ENCODE results near the gene PILRB.
"Not testable (repeated sequence)": the region's sequence is repeated elsewhere in the genome, so short reads cannot be mapped to it uniquely, and the experiment has no call there.

Gene PILRB

DNA sequence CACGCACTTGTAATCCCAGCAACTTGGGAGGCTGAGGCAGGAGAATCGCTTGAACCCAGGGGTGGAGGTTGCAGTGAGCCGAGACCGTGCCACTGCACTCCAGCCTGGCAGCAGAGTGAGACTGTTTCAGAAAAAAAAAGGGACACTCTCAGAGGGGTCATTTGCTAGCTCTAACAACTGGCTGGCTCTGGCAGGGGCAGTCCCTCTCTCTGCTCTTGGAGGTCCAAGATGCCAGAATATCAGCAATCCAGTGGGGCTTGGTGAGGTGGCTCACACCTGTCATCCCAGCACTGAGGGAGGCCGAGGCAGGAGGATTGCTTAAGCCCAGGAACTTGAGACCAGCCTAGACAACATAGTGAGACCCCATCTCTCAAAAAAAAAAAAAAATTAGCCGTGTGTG, 12.8 kb downstream of the PILRB start:
- Histone ChIP-seq H3K9ac (ENCODE audit: low read length) (no peak overlapping the region), H3K9me3 (ENCODE audit: low read length) (no peaks in the 10 kb centered on the region), H3K4me3 (ENCODE audit: low read depth in 1 of 2, low read length in 2 of 2) (no peak overlapping the region), H3K4me1 (ENCODE audit: insufficient read depth, low read length) (no peaks in the 10 kb centered on the region), H3K27ac (ENCODE audit: low read depth, low read length) (no peak overlapping the region), H3K27me3 (ENCODE audit: control insufficient read depth in 1 of 2, insufficient read depth in 2 of 2, low read length in 2 of 2) (no peaks in the 10 kb centered on the region), H3K36me3 (ENCODE audit: insufficient read depth, low read length) (peaks cover 4% of the 10 kb centered on the region)

- no peak overlapping the region for H3K27ac ChIP-seq (ENCODE audit: low read depth, low read length)
- peaks cover 4% of the 10 kb centered on the region for H3K36me3 ChIP-seq (ENCODE audit: insufficient read depth, low read length)
- H3K27me3 ChIP-seq (ENCODE audit: control insufficient read depth in 1 of 2, insufficient read depth in 2 of 2, low read length in 2 of 2) = no peaks in the 10 kb centered on the region
- H3K9ac ChIP-seq (ENCODE audit: low read length) = no peak overlapping the region
- H3K9me3 ChIP-seq (ENCODE audit: low read length) = no peaks in the 10 kb centered on the region
- no peaks in the 10 kb centered on the region for H3K4me1 ChIP-seq (ENCODE audit: insufficient read depth, low read length)
- no peak overlapping the region for H3K4me3 ChIP-seq (ENCODE audit: low read depth in 1 of 2, low read length in 2 of 2)
Measured at GRCh38 chr7:100371561-100372171, 13.7 kb downstream of the PILRB start.

DNA sequence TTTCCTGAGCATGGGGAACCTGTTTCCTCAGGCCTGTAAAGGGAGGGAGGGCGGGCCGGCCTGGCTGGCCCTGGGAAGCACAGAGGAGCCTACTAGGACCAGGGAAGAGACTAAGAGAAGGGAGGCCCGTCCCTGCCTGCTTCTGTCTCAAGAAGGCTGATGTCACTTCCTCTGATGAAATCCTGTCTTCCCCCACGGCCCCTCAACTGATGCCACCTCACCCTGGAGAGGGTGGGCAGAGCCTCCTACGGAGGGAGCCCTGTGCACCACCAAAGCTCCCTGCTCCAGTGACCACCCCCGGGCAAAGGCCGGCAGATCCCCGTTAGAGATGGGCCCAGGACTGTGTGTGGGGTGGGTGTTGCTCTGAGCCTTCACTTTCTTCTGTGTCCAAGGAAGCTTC, 14.3 kb downstream of the PILRB start:
- peaks cover 4% of the 10 kb centered on the region for H3K36me3 ChIP-seq (ENCODE audit: insufficient read depth, low read length)
- H3K9me3 ChIP-seq (ENCODE audit: low read length) = no peaks in the 10 kb centered on the region
- no peak overlapping the region for H3K27ac ChIP-seq (ENCODE audit: low read depth, low read length)
- no peak overlapping the region for H3K9ac ChIP-seq (ENCODE audit: low read length)
- no peak overlapping the region for H3K4me3 ChIP-seq (ENCODE audit: low read depth in 1 of 2, low read length in 2 of 2)
- no peaks in the 10 kb centered on the region for H3K27me3 ChIP-seq (ENCODE audit: control insufficient read depth in 1 of 2, insufficient read depth in 2 of 2, low read length in 2 of 2)
- no peaks in the 10 kb centered on the region for H3K4me1 ChIP-seq (ENCODE audit: insufficient read depth, low read length)

- no peak overlapping the region for H3K27ac ChIP-seq (ENCODE audit: low read depth, low read length)
- no peak overlapping the region for H3K4me3 ChIP-seq (ENCODE audit: low read depth in 1 of 2, low read length in 2 of 2)
- peaks cover 4% of the 10 kb centered on the region for H3K36me3 ChIP-seq (ENCODE audit: insufficient read depth, low read length)
- no peaks in the 10 kb centered on the region for H3K9me3 ChIP-seq (ENCODE audit: low read length)
- H3K4me1 ChIP-seq (ENCODE audit: insufficient read depth, low read length) = no peaks in the 10 kb centered on the region
- H3K9ac ChIP-seq (ENCODE audit: low read length) = no peak overlapping the region
- no peaks in the 10 kb centered on the region for H3K27me3 ChIP-seq (ENCODE audit: control insufficient read depth in 1 of 2, insufficient read depth in 2 of 2, low read length in 2 of 2)
Measured at GRCh38 chr7:100372694-100373093, 14.8 kb downstream of the PILRB start.

GRCh38 chr7:100373261-100373831, 15.4 kb downstream of the PILRB start, which contains the start of gene PILRA:
PILRA (plus strand) TSS chr7:100373487; CDS start chr7:100373657, 170 bp downstream.
- no peaks in the 10 kb centered on the region for H3K9me3 ChIP-seq (ENCODE audit: low read length)
- H3K27me3 ChIP-seq (ENCODE audit: control insufficient read depth in 1 of 2, insufficient read depth in 2 of 2, low read length in 2 of 2) = no peaks in the 10 kb centered on the region
- H3K36me3 ChIP-seq (ENCODE audit: insufficient read depth, low read length) = peaks cover under 1% of the 10 kb centered on the region
- no peak within 1 kb of the TSS for H3K27ac ChIP-seq (ENCODE audit: low read depth, low read length)
- no peaks in the 10 kb centered on the region for H3K4me1 ChIP-seq (ENCODE audit: insufficient read depth, low read length)
- H3K9ac ChIP-seq (ENCODE audit: low read length) = no peak within 1 kb of the TSS
- no peak within 1 kb of the TSS for H3K4me3 ChIP-seq (ENCODE audit: low read depth in 1 of 2, low read length in 2 of 2)

- not testable (repeated sequence) for H3K4me3 ChIP-seq (ENCODE audit: low read depth in 1 of 2, low read length in 2 of 2); H3K4me1 ChIP-seq (ENCODE audit: insufficient read depth, low read length); H3K36me3 ChIP-seq (ENCODE audit: insufficient read depth, low read length); H3K27ac ChIP-seq (ENCODE audit: low read depth, low read length); H3K9me3 ChIP-seq (ENCODE audit: low read length); H3K27me3 ChIP-seq (ENCODE audit: control insufficient read depth in 1 of 2, insufficient read depth in 2 of 2, low read length in 2 of 2); H3K9ac ChIP-seq (ENCODE audit: low read length)
Measured at GRCh38 chr7:100373870-100374598, 16.1 kb downstream of the PILRB start.

DNA sequence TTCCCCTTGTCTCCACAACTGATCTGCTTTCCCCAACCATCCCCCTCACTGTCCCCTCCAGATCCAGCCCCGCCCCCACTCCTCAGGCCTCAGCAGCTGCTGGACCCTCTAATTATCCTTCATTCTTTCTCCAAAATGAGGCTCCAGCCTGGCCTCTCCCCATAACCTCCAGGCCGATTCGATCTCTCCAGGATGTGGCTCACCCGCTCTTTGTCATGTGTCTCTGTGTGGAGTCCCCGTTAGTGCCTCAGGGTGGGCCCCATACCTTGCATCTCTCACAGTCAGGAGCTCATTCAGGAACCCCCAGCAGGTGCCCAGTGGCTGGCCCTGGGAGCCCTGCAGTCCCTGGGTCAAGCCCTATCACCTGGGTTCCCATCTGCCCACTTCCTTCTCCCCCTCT, 16.7 kb downstream of the PILRB start:
- Histone ChIP-seq H3K4me3 (ENCODE audit: low read depth in 1 of 2, low read length in 2 of 2) (no peak overlapping the region), H3K4me1 (ENCODE audit: insufficient read depth, low read length) (no peaks in the 10 kb centered on the region), H3K9ac (ENCODE audit: low read length) (no peak overlapping the region), H3K36me3 (ENCODE audit: insufficient read depth, low read length) (no peaks in the 10 kb centered on the region), H3K27me3 (ENCODE audit: control insufficient read depth in 1 of 2, insufficient read depth in 2 of 2, low read length in 2 of 2) (no peaks in the 10 kb centered on the region), H3K9me3 (ENCODE audit: low read length) (no peaks in the 10 kb centered on the region), H3K27ac (ENCODE audit: low read depth, low read length) (no peak overlapping the region)

DNA sequence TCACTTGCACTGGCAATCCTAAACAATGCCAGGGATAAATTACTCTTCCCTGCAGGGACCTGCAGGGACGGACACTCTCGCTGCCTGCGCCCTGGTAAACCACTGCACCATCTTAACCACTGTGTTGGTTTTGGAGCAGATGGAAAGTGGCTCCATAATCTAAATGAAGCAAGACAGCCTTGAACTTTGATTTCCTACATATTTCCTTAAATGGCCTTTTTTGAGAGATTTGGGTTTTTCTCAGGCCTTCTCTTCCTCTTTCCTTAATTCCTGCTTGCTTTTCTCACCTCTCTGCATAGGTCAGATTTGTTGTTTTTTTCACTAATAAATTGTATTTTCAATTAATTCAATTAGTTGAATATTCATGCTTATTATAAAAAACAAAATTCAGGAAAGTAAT, 18.1 kb downstream of the PILRB start:
- Histone ChIP-seq H3K4me1 (ENCODE audit: insufficient read depth, low read length) (no peaks in the 10 kb centered on the region), H3K36me3 (ENCODE audit: insufficient read depth, low read length) (no peaks in the 10 kb centered on the region), H3K4me3 (ENCODE audit: low read depth in 1 of 2, low read length in 2 of 2) (no peak overlapping the region), H3K27me3 (ENCODE audit: control insufficient read depth in 1 of 2, insufficient read depth in 2 of 2, low read length in 2 of 2) (no peaks in the 10 kb centered on the region), H3K27ac (ENCODE audit: low read depth, low read length) (no peak overlapping the region), H3K9ac (ENCODE audit: low read length) (no peak overlapping the region), H3K9me3 (ENCODE audit: low read length) (no peaks in the 10 kb centered on the region)

GRCh38 chr7:100378114-100378755, 20.3 kb downstream of the PILRB start:
- Histone ChIP-seq H3K9ac (ENCODE audit: low read length) (no peak overlapping the region), H3K4me1 (ENCODE audit: insufficient read depth, low read length) (no peaks in the 10 kb centered on the region), H3K36me3 (ENCODE audit: insufficient read depth, low read length) (no peaks in the 10 kb centered on the region), H3K9me3 (ENCODE audit: low read length) (no peaks in the 10 kb centered on the region), H3K27ac (ENCODE audit: low read depth, low read length) (no peak overlapping the region), H3K27me3 (ENCODE audit: control insufficient read depth in 1 of 2, insufficient read depth in 2 of 2, low read length in 2 of 2) (no peaks in the 10 kb centered on the region), H3K4me3 (ENCODE audit: low read depth in 1 of 2, low read length in 2 of 2) (no peak overlapping the region)

- no peak overlapping the region for H3K4me3 ChIP-seq (ENCODE audit: low read depth in 1 of 2, low read length in 2 of 2)
- no peaks in the 10 kb centered on the region for H3K9me3 ChIP-seq (ENCODE audit: low read length)
- no peaks in the 10 kb centered on the region for H3K4me1 ChIP-seq (ENCODE audit: insufficient read depth, low read length)
- H3K27ac ChIP-seq (ENCODE audit: low read depth, low read length) = no peak overlapping the region
- no peaks in the 10 kb centered on the region for H3K36me3 ChIP-seq (ENCODE audit: insufficient read depth, low read length)
- H3K27me3 ChIP-seq (ENCODE audit: control insufficient read depth in 1 of 2, insufficient read depth in 2 of 2, low read length in 2 of 2) = no peaks in the 10 kb centered on the region
- H3K9ac ChIP-seq (ENCODE audit: low read length) = no peak overlapping the region
Measured at GRCh38 chr7:100380196-100380595, 22.3 kb downstream of the PILRB start.

DNA sequence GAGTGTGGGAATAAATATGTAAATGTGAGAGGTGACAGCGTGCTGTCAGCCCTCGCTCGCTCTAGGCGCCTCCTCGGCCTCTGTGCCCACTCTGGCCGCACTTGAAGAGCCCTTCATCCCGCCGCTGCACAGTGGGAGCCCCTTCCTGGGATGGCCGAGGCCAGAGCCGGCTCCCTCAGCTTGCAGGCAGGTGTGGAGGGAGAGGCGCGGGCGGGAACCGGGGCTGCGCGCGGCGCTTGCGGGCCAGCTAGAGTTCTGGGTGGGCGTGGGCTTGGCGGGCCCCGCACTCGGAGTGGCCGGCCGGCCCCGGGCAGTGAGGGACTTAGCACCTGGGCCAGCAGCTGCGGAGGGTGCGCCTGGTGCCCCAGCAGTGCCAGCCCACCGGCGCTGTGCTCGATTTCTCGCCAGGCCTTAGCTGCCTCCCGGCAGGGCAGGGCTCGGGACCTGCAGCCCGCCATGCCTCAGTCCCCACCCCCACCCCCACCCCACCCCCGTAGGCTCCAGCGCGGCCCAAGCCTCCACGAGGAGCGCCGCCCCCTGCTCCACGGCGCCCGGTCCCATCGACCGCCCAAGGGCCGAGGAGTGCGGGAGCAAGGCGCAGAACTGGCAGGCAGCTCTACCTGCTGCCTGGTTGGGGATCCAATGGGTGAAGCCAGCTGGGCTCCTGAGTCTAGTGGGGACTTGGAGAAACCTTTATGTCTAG, 23.8 kb downstream of the PILRB start:
- H3K4me3 ChIP-seq (ENCODE audit: low read depth in 1 of 2, low read length in 2 of 2); H3K27ac ChIP-seq (ENCODE audit: low read depth, low read length); H3K9ac ChIP-seq (ENCODE audit: low read length); H3K36me3 ChIP-seq (ENCODE audit: insufficient read depth, low read length); H3K9me3 ChIP-seq (ENCODE audit: low read length); H3K27me3 ChIP-seq (ENCODE audit: control insufficient read depth in 1 of 2, insufficient read depth in 2 of 2, low read length in 2 of 2); H3K4me1 ChIP-seq (ENCODE audit: insufficient read depth, low read length): not testable (repeated sequence)

All from muscle layer of colon (tissue), 2 donors.